Measurements from ENCODE around the gene TFCP2L1.

GRCh38 chr2:121240436-121240835, 44.6 kb downstream of the TFCP2L1 start:
- TF ChIP-seq CTCF (conservative IDR thresholded peaks at IDR 0.05; ENCODE audit: low read depth in 2 of 2) (no peak), EZH2phosphoT487 (IDR thresholded peaks at IDR 0.05; ENCODE audit: unreplicated experiment) (no peak), EZH2 (IDR thresholded peaks at IDR 0.05; ENCODE audit: low read depth, unreplicated experiment) (no peak), POLR2AphosphoS5 (IDR thresholded peaks at IDR 0.05; ENCODE audit: low read depth) (no peak)

All from GM23338 (cell line).